ENCODE results near the gene DPP10.

DNA sequence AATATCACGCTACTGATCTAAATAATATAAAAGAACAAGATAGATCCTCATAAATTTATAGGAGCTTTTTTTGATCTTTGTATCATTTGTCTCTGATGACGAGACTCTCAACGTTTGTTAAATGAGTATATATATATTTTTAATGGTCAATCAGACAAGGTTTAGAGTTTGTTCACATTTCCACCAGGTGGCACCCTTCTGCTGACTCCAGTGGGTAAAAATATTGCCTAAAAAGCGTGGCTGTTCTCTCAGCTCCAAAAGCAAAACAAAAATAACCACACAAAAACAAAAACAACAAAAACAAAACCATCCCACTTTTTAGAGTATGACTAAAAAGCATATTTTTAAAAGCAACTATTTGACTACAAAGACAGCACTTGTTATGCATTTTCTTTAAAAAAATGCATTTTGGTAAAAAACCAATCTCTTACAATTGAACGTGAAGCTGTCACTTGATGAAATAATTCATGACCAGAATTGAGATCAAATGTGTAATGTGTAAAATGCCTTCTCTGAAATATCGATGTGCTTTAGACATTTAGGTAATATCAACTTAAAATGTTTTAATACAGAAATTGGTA is 723.2 kb downstream of the DPP10 start:
- no peak for TF ChIP-seq SIN3A (IDR thresholded peaks at IDR 0.05; ENCODE audit: borderline replicate concordance, insufficient read depth, low read length)
- no peak for TF ChIP-seq POLR2AphosphoS5 (IDR thresholded peaks at IDR 0.05; ENCODE audit: low read depth, low read length)
- TF ChIP-seq, protein P1, sequence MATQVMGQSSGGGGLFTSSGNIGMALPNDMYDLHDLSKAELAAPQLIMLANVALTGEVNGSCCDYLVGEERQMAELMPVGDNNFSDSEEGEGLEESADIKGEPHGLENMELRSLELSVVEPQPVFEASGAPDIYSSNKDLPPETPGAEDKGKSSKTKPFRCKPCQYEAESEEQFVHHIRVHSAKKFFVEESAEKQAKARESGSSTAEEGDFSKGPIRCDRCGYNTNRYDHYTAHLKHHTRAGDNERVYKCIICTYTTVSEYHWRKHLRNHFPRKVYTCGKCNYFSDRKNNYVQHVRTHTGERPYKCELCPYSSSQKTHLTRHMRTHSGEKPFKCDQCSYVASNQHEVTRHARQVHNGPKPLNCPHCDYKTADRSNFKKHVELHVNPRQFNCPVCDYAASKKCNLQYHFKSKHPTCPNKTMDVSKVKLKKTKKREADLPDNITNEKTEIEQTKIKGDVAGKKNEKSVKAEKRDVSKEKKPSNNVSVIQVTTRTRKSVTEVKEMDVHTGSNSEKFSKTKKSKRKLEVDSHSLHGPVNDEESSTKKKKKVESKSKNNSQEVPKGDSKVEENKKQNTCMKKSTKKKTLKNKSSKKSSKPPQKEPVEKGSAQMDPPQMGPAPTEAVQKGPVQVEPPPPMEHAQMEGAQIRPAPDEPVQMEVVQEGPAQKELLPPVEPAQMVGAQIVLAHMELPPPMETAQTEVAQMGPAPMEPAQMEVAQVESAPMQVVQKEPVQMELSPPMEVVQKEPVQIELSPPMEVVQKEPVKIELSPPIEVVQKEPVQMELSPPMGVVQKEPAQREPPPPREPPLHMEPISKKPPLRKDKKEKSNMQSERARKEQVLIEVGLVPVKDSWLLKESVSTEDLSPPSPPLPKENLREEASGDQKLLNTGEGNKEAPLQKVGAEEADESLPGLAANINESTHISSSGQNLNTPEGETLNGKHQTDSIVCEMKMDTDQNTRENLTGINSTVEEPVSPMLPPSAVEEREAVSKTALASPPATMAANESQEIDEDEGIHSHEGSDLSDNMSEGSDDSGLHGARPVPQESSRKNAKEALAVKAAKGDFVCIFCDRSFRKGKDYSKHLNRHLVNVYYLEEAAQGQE (IDR thresholded peaks at IDR 0.05; ENCODE audit: insufficient read depth in 1 of 2, low read depth in 2 of 2, low read length in 2 of 2): no peak
- no peak for TF ChIP-seq TAF1 (IDR thresholded peaks at IDR 0.05; ENCODE audit: borderline replicate concordance, insufficient read depth, low read length)
- no peak for TF ChIP-seq FOXP2 (optimal IDR thresholded peaks at IDR 0.05; ENCODE audit: borderline replicate concordance, extremely low read depth, extremely low read length, insufficient read depth)
